ENCODE measurements around the gene DAP3.

DNA sequence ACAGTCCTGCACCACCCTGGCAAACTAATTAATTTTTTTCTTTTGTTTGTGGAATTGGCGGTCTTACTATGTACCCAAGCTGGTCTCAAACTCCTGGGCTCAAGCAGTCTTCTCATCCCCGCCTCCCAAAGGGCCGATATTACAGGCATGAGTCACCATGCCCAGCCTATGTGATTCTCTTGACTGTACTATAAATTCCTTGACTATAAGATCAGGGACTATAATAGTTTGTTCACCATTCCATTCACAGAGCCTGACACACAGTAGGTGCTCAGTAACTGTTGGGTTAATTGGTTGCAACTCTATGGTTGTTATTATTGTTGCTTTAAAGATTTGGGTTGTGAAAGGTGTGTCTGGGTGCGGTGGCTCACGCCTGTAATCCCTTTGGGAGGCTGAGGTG is 17.2 kb downstream of the DAP3 start:
- TF ChIP-seq RFX3 (CRISPR knock-in tag; IDR thresholded peaks at IDR 0.05) (no peak), ZNF567 (CRISPR knock-in tag; IDR thresholded peaks at IDR 0.05; ENCODE audit: borderline replicate concordance) (no peak)
- TF ChIP-seq, protein P1, sequence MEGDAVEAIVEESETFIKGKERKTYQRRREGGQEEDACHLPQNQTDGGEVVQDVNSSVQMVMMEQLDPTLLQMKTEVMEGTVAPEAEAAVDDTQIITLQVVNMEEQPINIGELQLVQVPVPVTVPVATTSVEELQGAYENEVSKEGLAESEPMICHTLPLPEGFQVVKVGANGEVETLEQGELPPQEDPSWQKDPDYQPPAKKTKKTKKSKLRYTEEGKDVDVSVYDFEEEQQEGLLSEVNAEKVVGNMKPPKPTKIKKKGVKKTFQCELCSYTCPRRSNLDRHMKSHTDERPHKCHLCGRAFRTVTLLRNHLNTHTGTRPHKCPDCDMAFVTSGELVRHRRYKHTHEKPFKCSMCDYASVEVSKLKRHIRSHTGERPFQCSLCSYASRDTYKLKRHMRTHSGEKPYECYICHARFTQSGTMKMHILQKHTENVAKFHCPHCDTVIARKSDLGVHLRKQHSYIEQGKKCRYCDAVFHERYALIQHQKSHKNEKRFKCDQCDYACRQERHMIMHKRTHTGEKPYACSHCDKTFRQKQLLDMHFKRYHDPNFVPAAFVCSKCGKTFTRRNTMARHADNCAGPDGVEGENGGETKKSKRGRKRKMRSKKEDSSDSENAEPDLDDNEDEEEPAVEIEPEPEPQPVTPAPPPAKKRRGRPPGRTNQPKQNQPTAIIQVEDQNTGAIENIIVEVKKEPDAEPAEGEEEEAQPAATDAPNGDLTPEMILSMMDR (CRISPR knock-in tag; IDR thresholded peaks at IDR 0.05) = no peak
- TF ChIP-seq, protein P2, sequence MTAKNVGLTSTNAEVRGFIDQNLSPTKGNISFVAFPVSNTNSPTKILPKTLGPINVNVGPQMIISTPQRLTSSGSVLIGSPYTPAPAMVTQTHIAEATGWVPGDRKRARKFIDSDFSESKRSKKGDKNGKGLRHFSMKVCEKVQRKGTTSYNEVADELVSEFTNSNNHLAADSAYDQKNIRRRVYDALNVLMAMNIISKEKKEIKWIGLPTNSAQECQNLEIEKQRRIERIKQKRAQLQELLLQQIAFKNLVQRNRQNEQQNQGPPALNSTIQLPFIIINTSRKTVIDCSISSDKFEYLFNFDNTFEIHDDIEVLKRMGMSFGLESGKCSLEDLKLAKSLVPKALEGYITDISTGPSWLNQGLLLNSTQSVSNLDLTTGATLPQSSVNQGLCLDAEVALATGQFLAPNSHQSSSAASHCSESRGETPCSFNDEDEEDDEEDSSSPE (CRISPR knock-in tag; IDR thresholded peaks at IDR 0.05) = no peak
